ENCODE data around the gene DMPK. TPM values are rescaled to one million over a fixed set of nuclear protein-coding genes. Genes with fewer than 3 reads are reported as not detected.

DMPK gene
- total RNA-seq, 4 donors from 2014 or later = 19.1 to 237 (median 69.2) TPM

DNA sequence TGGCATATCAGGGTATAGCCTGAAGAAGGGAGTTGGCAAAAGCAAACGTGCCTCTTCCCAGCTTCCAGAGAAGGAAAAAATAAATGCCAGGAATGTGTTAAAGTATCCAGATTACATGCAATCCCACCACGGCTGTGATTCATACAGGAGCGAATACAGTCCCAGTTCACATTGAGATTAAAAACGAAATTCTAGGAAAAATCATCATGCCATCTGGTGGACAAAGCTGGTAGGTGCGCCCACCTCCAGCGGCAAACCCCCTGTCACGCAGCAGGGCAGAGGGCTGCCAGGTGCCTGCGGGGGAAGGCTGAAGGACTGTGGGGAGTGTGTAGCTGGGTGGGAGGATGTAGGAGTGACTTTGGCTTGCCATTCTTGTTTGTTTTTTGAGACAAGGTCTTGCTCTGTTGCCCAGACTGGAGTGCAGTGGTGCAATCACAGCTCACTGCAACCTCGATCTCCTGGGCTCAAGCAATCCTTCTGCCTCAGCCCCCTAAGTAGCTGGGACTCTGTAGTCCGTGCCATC lies 16.8 kb upstream of the DMPK start:
- DNase-seq = peak; percentile 62
- in situ Hi-C loops (cut with MboI; ENCODE audit: low pct_ligation_motif_present in 1 of 4, low pct_unique_long_range_greater_than_20kb in 1 of 4, low sequenced_read_pairs in 3 of 4) (no loop called here), intact Hi-C loops (cut with DNase I; ENCODE audit: low total_unique reads) (no loop called here)
- no peak overlapping the region for H3K4me3 ChIP-seq
- no peaks in the 10 kb centered on the region for H3K9me3 ChIP-seq
- TF ChIP-seq EP300 (IDR thresholded peaks at IDR 0.05; ENCODE audit: low read depth) (no peak), POLR2A (IDR thresholded peaks at IDR 0.05) (no peak), POLR2AphosphoS5 (IDR thresholded peaks at IDR 0.05) (no peak), CTCF (IDR thresholded peaks at IDR 0.05) (peak; percentile 82 to 92 (median 87))
- peaks cover 0 to 8% (median 5%) of the 10 kb centered on the region in 4 donors for H3K4me1 ChIP-seq
- no peak overlapping the region for H3K27ac ChIP-seq
- H3K27me3 ChIP-seq = peaks cover 9% of the 10 kb centered on the region
- H3K36me3 ChIP-seq = no peaks in the 10 kb centered on the region
- WGBS, 2 donors (ENCODE audit: low coverage in 1 of 2) = 0 to 7% methylated on average over 2 to 10 of the region's 10 CpGs

DNA sequence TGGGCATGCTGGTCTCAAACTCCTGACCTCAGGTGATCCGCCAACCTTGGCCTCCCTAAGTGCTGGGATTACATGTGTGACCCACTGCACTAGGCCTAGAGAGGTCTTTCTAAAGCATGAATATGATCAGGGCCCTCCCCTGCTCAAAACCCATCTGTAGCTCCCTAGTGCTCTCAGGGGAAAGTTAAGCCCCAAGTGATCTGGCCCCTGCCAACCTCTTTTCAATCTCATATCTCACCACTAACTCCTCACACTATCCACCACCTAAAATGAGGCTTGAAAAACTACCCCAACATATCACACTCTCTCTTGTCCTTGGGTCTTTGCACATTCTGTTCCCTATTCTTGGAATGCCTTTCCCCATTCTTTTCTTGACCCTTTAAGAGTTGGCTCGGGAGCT lies 12.3 kb upstream of the DMPK start:
- H3K27ac ChIP-seq = no peak overlapping the region
- H3K27me3 ChIP-seq = peaks cover 4% of the 10 kb centered on the region
- no peaks in the 10 kb centered on the region for H3K9me3 ChIP-seq
- H3K4me3 ChIP-seq = no peak overlapping the region
- in situ Hi-C loops (cut with MboI; ENCODE audit: low pct_ligation_motif_present in 1 of 4, low pct_unique_long_range_greater_than_20kb in 1 of 4, low sequenced_read_pairs in 3 of 4) = no loop called here
- TF ChIP-seq POLR2A (IDR thresholded peaks at IDR 0.05) (no peak), EP300 (IDR thresholded peaks at IDR 0.05; ENCODE audit: low read depth) (no peak), CTCF (IDR thresholded peaks at IDR 0.05) (no peak), POLR2AphosphoS5 (IDR thresholded peaks at IDR 0.05) (no peak)
- no peak for DNase-seq
- peaks cover 16 to 33% (median 21%) of the 10 kb centered on the region in 4 donors for H3K4me1 ChIP-seq
- WGBS, 2 donors (ENCODE audit: low coverage in 1 of 2) = 63 to 88% methylated on average over 1 to 2 of the region's 2 CpGs
- intact Hi-C loops (cut with DNase I; ENCODE audit: low total_unique reads) = no loop called here
- peaks cover 0 to under 1% (median 0%) of the 10 kb centered on the region in 4 donors for H3K36me3 ChIP-seq

DNA sequence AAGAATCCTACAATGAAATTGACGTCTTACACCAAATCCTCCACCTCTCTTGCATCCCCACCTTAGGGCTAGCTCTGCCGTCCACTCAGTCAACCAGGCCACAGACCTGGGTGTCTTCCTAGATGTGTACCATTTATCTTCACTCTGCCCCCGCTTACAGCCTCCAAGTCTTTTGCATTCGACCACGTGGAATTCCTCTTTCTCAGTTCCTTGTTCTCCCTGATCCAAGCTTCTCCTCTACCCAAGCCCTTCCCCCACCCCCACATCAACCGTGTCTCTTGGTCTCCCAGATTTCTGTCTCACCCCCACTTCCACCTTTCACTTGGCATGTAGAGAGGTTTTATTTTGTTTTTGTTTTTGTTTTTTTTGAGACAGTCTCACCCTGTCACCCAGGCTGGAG lies 11.6 kb upstream of the DMPK start:
- H3K9me3 ChIP-seq = no peaks in the 10 kb centered on the region
- peaks cover 4% of the 10 kb centered on the region for H3K27me3 ChIP-seq
- H3K36me3 ChIP-seq = peaks cover 0 to 5% (median 0%) of the 10 kb centered on the region in 4 donors
- WGBS, 2 donors (ENCODE audit: low coverage in 1 of 2) = 51% methylated on average over 4 to 6 of the region's 6 CpGs
- no peak for TF ChIP-seq POLR2AphosphoS5 (IDR thresholded peaks at IDR 0.05)
- TF ChIP-seq POLR2A (IDR thresholded peaks at IDR 0.05) = no peak
- no peak for TF ChIP-seq EP300 (IDR thresholded peaks at IDR 0.05; ENCODE audit: low read depth)
- no peak for TF ChIP-seq CTCF (IDR thresholded peaks at IDR 0.05)
- no peak overlapping the region for H3K27ac ChIP-seq
- H3K4me1 ChIP-seq = peaks cover 14 to 27% (median 18%) of the 10 kb centered on the region in 4 donors
- in situ Hi-C loops (cut with MboI; ENCODE audit: low pct_ligation_motif_present in 1 of 4, low pct_unique_long_range_greater_than_20kb in 1 of 4, low sequenced_read_pairs in 3 of 4) = no loop called here
- intact Hi-C loops (cut with DNase I; ENCODE audit: low total_unique reads) = no loop called here
- H3K4me3 ChIP-seq = no peak overlapping the region
- no peak for DNase-seq

- Histone ChIP-seq H3K36me3 (peaks cover 0 to 5% (median 0%) of the 10 kb centered on the region in 4 donors), H3K27me3 (peaks cover 4% of the 10 kb centered on the region), H3K4me1 (peaks cover 14 to 25% (median 17%) of the 10 kb centered on the region in 4 donors), H3K27ac (peak overlapping the region in 3 of 4 donors; percentile 11 to 78 (median 14)), H3K4me3 (no peak overlapping the region), H3K9me3 (no peaks in the 10 kb centered on the region)
- in situ Hi-C loops (cut with MboI; ENCODE audit: low pct_ligation_motif_present in 1 of 4, low pct_unique_long_range_greater_than_20kb in 1 of 4, low sequenced_read_pairs in 3 of 4) = no loop called here
- 31 to 34% methylated on average over 2 to 3 of the region's 3 CpGs for WGBS, 2 donors (ENCODE audit: low coverage in 1 of 2)
- intact Hi-C loops (cut with DNase I; ENCODE audit: low total_unique reads) = no loop called here
- TF ChIP-seq CTCF (IDR thresholded peaks at IDR 0.05) = no peak
- no peak for TF ChIP-seq POLR2A (IDR thresholded peaks at IDR 0.05)
- TF ChIP-seq POLR2AphosphoS5 (IDR thresholded peaks at IDR 0.05) = no peak
- TF ChIP-seq EP300 (IDR thresholded peaks at IDR 0.05; ENCODE audit: low read depth) = no peak
- no peak for DNase-seq
These were observed 10.9 kb upstream of the DMPK start for GRCh38 chr19:45793178-45793564.

Measured in transverse colon (tissue), 4 donors.